NB4 (cell line): ENCODE data around the gene GRM7.

ENCODE experiments used
- DNase-seq: peaks from one replicate; pipeline ENCODE4 v3.0.0; 2010; ENCODE audit warnings: low read depth
- H3K4me3 ChIP-seq: one replicate; pipeline ENCODE4 v1.5.1; 2011; ENCODE audit warnings: mild to moderate bottlenecking, low read depth, low read length, moderate library complexity
- MYC ChIP-seq: IDR thresholded peaks from 2 replicates; pipeline ENCODE4 v1.6.1; 2011; ENCODE audit warnings: low read depth, low read length
- POLR2A ChIP-seq: IDR thresholded peaks from 2 replicates; pipeline ENCODE4 v1.6.1; 2011; ENCODE audit warnings: mild to moderate bottlenecking; ENCODE audit not compliant: insufficient read length; ENCODE audit errors: extremely low read depth
- TF ChIP-seq, protein P1 (sequence below): IDR thresholded peaks from one replicate; pipeline ENCODE4 v1.5.1; 2012; ENCODE audit warnings: low read depth, low read length
- TF ChIP-seq, protein P2 (sequence below): IDR thresholded peaks from 2 replicates; pipeline ENCODE4 v1.6.1; 2011; ENCODE audit warnings: low read depth, low read length

The GRM7 gene

DNA sequence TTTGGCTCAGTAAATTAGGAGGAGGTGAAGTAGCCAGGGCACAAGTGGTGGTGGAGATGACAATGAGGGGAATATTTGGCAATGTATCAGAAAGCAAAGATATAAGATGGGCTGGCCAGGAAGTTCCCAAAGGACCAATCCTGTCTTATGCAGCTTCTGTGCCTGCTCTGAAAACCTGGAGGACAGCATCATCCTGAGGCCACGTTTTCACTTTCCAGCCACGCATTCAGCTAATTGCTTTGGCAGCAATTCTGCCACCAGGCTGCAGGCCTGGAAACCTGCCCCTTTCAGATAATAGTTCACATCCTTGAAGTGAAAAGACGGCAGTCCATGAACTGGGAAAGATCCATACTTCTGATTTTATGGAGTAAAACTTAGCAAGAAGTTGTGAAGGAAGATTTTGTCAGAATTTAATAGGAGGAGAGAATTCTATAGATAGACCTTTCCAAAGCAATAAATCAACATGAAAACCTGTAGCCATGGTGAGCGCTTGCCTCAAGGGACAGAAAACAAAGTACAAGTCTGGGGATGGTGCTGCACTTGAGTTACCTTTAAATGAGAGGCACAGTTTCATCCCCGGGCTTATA, 682.5 kb downstream of the GRM7 start:
- DNase-seq = no peak
- H3K4me3 ChIP-seq = no peak overlapping the region
- TF ChIP-seq MYC = no peak
- TF ChIP-seq POLR2A = no peak
- TF ChIP-seq, protein P1, sequence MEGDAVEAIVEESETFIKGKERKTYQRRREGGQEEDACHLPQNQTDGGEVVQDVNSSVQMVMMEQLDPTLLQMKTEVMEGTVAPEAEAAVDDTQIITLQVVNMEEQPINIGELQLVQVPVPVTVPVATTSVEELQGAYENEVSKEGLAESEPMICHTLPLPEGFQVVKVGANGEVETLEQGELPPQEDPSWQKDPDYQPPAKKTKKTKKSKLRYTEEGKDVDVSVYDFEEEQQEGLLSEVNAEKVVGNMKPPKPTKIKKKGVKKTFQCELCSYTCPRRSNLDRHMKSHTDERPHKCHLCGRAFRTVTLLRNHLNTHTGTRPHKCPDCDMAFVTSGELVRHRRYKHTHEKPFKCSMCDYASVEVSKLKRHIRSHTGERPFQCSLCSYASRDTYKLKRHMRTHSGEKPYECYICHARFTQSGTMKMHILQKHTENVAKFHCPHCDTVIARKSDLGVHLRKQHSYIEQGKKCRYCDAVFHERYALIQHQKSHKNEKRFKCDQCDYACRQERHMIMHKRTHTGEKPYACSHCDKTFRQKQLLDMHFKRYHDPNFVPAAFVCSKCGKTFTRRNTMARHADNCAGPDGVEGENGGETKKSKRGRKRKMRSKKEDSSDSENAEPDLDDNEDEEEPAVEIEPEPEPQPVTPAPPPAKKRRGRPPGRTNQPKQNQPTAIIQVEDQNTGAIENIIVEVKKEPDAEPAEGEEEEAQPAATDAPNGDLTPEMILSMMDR = no peak
- TF ChIP-seq, protein P2, sequence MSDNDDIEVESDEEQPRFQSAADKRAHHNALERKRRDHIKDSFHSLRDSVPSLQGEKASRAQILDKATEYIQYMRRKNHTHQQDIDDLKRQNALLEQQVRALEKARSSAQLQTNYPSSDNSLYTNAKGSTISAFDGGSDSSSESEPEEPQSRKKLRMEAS = no peak

DNA sequence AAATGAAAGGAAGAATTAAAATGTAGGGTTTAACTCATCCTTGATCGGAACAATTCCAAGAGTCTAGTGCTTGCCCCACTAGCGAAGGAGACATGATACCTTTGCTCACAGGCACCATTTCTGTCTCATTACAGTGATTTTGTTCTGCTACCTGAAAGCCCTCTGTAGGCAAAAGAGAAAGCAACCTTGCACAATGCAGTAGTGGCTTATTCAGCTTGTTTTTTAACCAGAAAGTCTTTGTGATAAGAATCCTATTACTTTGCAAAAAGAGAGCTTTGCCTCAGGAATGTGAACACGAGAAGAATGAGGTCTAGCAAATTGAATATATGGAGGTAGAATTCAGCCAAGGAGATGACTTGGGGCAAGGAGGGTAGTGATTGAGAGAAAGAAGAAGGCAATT, 684.4 kb downstream of the GRM7 start:
- no peak for TF ChIP-seq POLR2A
- TF ChIP-seq, protein P2 = no peak
- TF ChIP-seq, protein P1 = no peak
- no peak for TF ChIP-seq MYC
- DNase-seq = no peak
- no peak overlapping the region for H3K4me3 ChIP-seq

DNA sequence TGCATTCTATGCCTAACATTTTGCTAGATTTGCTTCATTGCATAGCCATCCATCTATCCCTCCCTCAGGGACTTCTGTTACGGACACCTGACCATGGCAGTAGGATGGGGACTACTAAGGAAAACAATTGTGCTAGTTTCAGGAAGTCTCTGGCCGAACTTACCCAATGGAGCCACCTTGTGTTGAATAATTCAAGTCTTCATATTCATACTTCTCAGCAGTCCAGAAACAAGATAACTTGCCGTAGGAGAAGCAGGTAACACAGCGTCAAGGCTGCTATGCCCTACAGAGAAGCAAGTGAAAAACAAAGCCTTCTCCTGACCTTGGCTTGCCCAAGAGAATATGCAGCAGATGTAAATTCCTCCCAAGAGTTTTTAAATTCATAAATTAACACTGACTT, 685.3 kb downstream of the GRM7 start:
- TF ChIP-seq, protein P2 = no peak
- TF ChIP-seq POLR2A (no peak), MYC (no peak)
- TF ChIP-seq, protein P1 = no peak
- H3K4me3 ChIP-seq = no peak overlapping the region
- peak; percentile 17 for DNase-seq

DNA sequence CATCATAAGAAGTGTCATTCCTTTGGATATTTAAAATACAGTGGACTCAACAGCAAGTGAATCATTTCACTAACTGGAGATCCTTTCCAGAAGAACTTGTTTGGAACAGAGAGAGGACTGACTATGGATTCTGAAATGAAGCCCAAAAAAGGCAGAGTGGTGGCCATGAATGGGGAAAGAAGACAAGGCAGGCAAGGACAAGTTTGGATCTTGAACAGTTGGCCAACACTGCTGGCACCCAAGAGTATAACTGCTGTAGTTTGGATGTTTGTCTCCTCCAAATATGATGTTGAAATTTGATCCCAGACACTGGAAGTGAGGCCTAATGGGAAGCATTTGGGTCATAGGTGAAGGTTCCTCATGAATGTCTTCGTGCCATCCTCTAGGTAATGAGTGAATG, 686.9 kb downstream of the GRM7 start:
- DNase-seq = no peak
- TF ChIP-seq, protein P2 = no peak
- no peak for TF ChIP-seq POLR2A
- TF ChIP-seq, protein P1 = no peak
- TF ChIP-seq MYC = no peak
- H3K4me3 ChIP-seq = no peak overlapping the region

DNA sequence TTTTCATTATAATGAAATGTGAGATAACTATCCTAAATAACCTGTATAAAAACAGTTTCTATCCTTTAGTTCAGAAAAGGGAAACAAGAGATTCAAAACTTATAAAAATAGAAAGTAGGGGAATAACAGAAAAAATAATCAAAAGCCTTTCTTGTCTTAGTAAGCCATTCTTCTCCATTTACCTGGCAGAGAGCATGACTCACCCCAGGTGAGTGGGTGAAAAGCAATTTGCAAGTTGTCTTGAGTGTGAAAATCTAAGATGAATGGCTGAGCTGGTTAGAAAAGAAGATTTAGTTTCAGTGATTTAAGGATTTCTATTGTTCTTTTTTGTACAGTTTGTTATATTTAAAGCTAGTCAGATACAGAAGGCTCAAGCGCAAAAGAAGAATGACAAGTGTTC, 702.0 kb downstream of the GRM7 start:
- TF ChIP-seq, protein P2 = no peak
- TF ChIP-seq MYC (no peak), POLR2A (no peak)
- TF ChIP-seq, protein P1 = no peak
- H3K4me3 ChIP-seq = no peak overlapping the region
- no peak for DNase-seq

DNA sequence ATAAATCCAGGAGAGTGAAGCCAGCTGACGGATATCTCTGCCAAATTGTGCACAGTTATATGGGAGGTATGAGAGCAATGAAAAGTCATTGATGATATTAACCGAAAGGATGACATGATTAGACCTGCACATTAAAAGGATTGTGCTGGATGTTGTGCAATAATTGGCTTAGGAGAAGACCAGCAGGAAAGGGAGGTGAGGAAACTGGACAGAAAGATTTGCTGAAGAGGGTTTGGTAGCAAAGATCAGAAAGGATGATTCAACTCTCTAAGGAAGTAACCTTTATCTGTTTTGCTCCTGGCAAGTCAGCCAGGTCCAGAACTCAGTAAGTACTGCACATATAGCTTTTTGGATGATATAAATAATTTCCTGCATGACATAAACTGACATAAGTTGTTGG, 704.7 kb downstream of the GRM7 start:
- DNase-seq = no peak
- TF ChIP-seq, protein P1 = no peak
- no peak for TF ChIP-seq MYC
- TF ChIP-seq, protein P2 = no peak

More for the DNA sequence above, 704.7 kb downstream of the GRM7 start:
- H3K4me3 ChIP-seq = no peak overlapping the region
